Muscle layer of colon (tissue), 2 donors: ENCODE data around the gene POFUT2.

ENCODE experiments used
- H3K27ac ChIP-seq: one replicate; pipeline ENCODE4 v1.7.0; 2013; ENCODE audit warnings: low read depth, mild to moderate bottlenecking, low read length, moderate library complexity
- H3K27me3 ChIP-seq, 2 donors: one replicate each; pipeline ENCODE4 v1.7.0; 2013; ENCODE audit warnings: low read length in 2 of 2, mild to moderate bottlenecking in 2 of 2; ENCODE audit not compliant: insufficient read depth in 2 of 2, control insufficient read depth in 1 of 2
- H3K36me3 ChIP-seq: one replicate; pipeline ENCODE4 v1.7.0; 2013; ENCODE audit warnings: mild to moderate bottlenecking, low read length; ENCODE audit not compliant: insufficient read depth
- H3K4me1 ChIP-seq: one replicate; pipeline ENCODE4 v1.7.0; 2013; ENCODE audit warnings: mild to moderate bottlenecking, low read length; ENCODE audit not compliant: insufficient read depth
- H3K4me3 ChIP-seq, 2 donors: one replicate each; pipeline ENCODE4 v1.7.0; 2013; ENCODE audit warnings: low read length in 2 of 2, low read depth in 1 of 2, mild to moderate bottlenecking in 1 of 2, moderate library complexity in 1 of 2
- H3K9ac ChIP-seq: one replicate; pipeline ENCODE4 v1.7.0; 2013; ENCODE audit warnings: low read length
- H3K9me3 ChIP-seq: one replicate; pipeline ENCODE4 v1.7.0; 2013; ENCODE audit warnings: mild to moderate bottlenecking, low read length
- donor health status: abdominal sarcoma.
- donor health status: Adenocarcinoma of cecum.

The POFUT2 gene

GRCh38 chr21:45331531-45332147 is 43.9 kb upstream of the POFUT2 start:
- no peak overlapping the region for H3K9ac ChIP-seq
- no peaks in the 10 kb centered on the region for H3K27me3 ChIP-seq
- H3K4me1 ChIP-seq, result peaks cover 16% of the 10 kb centered on the region
- no peaks in the 10 kb centered on the region for H3K9me3 ChIP-seq
- H3K36me3 ChIP-seq, result no peaks in the 10 kb centered on the region
- H3K4me3 ChIP-seq, result no peak overlapping the region
- H3K27ac ChIP-seq, result no peak overlapping the region

DNA sequence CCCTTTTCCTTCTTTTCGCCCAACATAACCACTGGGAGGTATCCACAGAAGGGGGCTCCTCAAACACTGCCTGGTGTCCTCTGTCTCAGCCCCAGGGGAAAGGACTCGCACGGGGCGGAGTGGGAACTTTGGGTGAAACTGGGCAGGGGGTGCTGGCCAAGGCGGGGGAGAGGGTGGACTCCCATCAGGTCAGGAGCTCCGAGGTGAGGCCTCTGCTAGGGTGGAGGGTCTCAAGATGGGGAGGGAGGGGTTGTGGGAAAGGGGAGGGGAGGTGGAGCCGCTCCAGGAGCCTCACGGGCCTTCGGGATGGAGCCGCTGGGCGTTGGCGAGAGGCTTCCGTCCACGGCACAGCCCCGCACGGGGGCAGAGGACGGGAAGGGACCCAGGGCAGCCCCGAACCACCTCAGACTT is 43.2 kb upstream of the POFUT2 start:
- H3K9ac ChIP-seq, result no peak overlapping the region
- H3K27ac ChIP-seq, result peak overlapping the region; percentile 83
- no peaks in the 10 kb centered on the region for H3K9me3 ChIP-seq
- no peak overlapping the region for H3K4me3 ChIP-seq
- H3K27me3 ChIP-seq, result no peaks in the 10 kb centered on the region
- H3K4me1 ChIP-seq, result peaks cover 16% of the 10 kb centered on the region
- no peaks in the 10 kb centered on the region for H3K36me3 ChIP-seq

- no peaks in the 10 kb centered on the region for H3K9me3 ChIP-seq
- no peak overlapping the region for H3K9ac ChIP-seq
- H3K4me1 ChIP-seq, result peaks cover 16% of the 10 kb centered on the region
- peak overlapping the region; percentile 83 for H3K27ac ChIP-seq
- no peak overlapping the region for H3K4me3 ChIP-seq
- no peaks in the 10 kb centered on the region for H3K27me3 ChIP-seq
- H3K36me3 ChIP-seq, result no peaks in the 10 kb centered on the region
Observed at GRCh38 chr21:45330075-45330781, 42.5 kb upstream of the POFUT2 start.

- H3K27me3 ChIP-seq, result no peaks in the 10 kb centered on the region
- peak overlapping the region; percentile 83 for H3K27ac ChIP-seq
- H3K9ac ChIP-seq, result no peak overlapping the region
- H3K9me3 ChIP-seq, result no peaks in the 10 kb centered on the region
- no peaks in the 10 kb centered on the region for H3K36me3 ChIP-seq
- H3K4me1 ChIP-seq, result peaks cover 16% of the 10 kb centered on the region
- H3K4me3 ChIP-seq, result no peak overlapping the region
Observed at GRCh38 chr21:45329261-45330074, 41.8 kb upstream of the POFUT2 start.

DNA sequence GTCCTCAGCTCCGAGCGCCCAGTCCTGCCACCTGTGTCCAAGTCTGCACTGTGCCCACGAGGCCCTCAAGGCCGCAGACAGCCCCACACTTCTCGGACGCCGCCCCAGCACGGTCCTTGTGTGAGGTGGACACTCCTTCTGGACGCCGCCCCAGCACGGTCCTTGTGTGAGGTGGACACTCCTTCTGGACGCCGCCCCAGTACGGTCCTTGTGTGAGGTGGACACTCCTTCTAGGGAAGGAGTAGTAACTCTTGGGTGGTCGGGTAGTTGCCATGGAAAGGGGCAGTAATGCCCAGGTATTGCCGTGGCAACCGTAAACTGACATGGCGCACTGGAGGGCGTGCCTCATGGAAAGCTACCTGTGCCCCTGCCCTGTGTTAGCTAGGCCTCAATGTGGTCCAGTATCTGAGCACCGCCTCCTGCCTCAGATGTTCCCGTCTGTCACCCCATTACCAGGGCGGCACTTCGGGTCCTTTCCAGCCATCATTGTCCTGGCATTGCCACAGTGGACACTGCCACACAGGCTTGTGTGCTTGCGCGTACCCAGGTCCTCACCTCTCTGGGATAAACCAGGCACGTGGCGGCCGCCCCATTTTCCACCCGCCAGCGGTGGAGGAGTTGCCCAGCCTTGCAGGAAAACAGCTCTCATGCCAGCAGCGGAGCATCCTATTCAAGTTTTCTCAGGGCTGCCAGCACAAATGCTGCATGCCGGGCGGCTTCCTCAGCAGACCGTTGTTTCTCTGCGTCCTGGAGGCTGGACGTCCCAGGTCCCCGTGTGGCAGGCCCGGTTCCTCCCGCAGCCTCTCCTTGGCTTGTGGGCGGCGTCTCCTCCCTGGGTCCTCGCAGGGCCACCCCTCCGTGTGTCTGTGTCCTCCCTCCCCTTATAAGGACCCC is 40.8 kb upstream of the POFUT2 start:
- Histone ChIP-seq H3K4me3 (no peak overlapping the region), H3K36me3 (no peaks in the 10 kb centered on the region), H3K4me1 (peaks cover 16% of the 10 kb centered on the region), H3K27ac (no peak overlapping the region), H3K27me3 (no peaks in the 10 kb centered on the region), H3K9me3 (no peaks in the 10 kb centered on the region), H3K9ac (no peak overlapping the region)

DNA sequence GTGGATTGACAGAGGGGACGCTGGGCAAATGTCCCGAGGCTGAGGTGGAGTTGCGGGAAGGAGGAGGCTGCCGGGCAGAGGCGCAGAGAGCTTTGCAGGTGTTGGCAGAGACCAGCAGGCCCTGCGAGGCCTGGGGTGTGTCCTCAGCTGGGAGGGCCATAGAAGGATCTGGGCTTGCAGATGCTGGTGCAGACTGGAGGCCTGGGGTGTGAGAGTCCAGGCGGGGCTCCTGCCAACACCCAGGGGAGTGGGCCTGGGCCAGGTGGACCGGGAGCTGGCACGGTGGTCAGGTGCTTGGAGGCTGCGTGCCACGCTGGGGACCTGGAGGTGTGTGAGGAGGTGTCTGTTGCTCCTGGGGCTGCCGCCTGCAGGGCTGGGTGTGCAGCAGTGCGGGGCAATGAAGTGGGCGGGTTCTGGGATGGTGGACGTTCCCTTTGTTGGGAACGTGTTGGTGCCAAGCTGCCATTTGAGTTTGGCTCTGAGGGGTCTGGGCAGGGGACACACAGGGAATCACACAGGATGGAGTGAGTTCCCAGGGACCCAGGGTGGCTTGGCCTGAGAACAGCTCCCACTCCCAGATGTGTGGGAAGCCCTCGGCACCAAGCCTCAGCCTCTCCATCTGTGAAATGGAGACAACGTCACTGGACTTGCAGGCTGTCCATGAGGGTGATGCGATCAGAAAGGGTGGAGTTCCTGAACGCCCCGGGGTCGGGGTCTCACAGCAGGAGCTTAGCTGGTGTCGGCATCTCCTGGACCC is 39.9 kb upstream of the POFUT2 start:
- Histone ChIP-seq H3K27me3 (no peaks in the 10 kb centered on the region), H3K36me3 (no peaks in the 10 kb centered on the region), H3K9me3 (no peaks in the 10 kb centered on the region), H3K4me1 (peaks cover 16% of the 10 kb centered on the region), H3K9ac (no peak overlapping the region), H3K4me3 (no peak overlapping the region), H3K27ac (no peak overlapping the region)

DNA sequence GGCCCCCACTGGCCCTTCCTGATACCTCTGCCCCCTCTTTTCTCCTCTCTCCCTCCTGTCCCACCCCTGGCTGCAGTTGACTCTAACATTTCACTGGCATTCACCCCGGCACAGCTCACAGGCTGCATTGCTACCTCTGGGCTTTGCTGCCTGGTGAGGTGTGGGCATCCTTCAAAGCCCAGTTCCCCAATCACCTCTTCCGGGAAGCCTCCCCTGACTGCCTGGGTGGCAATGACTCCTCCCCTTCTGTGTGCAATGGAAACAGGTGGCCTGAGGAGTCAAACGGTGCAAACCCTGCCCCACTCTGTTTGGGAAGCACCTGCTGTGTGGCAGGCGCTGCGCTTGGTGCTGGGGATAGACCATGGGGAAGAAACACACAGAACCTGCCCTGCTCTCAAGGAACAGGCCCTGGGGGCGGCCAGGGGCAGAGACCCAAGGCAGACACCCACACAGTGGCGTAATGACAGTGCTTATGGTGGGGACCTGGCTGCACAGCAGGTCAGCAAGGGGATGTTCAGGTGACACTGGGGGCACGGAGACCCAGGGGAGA is 39.3 kb upstream of the POFUT2 start:
- no peak overlapping the region for H3K27ac ChIP-seq
- H3K36me3 ChIP-seq, result no peaks in the 10 kb centered on the region
- no peak overlapping the region for H3K4me3 ChIP-seq
- no peaks in the 10 kb centered on the region for H3K27me3 ChIP-seq
- H3K9me3 ChIP-seq, result no peaks in the 10 kb centered on the region
- peaks cover 16% of the 10 kb centered on the region for H3K4me1 ChIP-seq
- H3K9ac ChIP-seq, result no peak overlapping the region

- H3K9ac ChIP-seq, result no peak overlapping the region
- H3K27me3 ChIP-seq, result no peaks in the 10 kb centered on the region
- no peak overlapping the region for H3K4me3 ChIP-seq
- H3K4me1 ChIP-seq, result peaks cover 16% of the 10 kb centered on the region
- no peak overlapping the region for H3K27ac ChIP-seq
- H3K9me3 ChIP-seq, result no peaks in the 10 kb centered on the region
- no peaks in the 10 kb centered on the region for H3K36me3 ChIP-seq
Observed at GRCh38 chr21:45326169-45326851, 38.6 kb upstream of the POFUT2 start.

DNA sequence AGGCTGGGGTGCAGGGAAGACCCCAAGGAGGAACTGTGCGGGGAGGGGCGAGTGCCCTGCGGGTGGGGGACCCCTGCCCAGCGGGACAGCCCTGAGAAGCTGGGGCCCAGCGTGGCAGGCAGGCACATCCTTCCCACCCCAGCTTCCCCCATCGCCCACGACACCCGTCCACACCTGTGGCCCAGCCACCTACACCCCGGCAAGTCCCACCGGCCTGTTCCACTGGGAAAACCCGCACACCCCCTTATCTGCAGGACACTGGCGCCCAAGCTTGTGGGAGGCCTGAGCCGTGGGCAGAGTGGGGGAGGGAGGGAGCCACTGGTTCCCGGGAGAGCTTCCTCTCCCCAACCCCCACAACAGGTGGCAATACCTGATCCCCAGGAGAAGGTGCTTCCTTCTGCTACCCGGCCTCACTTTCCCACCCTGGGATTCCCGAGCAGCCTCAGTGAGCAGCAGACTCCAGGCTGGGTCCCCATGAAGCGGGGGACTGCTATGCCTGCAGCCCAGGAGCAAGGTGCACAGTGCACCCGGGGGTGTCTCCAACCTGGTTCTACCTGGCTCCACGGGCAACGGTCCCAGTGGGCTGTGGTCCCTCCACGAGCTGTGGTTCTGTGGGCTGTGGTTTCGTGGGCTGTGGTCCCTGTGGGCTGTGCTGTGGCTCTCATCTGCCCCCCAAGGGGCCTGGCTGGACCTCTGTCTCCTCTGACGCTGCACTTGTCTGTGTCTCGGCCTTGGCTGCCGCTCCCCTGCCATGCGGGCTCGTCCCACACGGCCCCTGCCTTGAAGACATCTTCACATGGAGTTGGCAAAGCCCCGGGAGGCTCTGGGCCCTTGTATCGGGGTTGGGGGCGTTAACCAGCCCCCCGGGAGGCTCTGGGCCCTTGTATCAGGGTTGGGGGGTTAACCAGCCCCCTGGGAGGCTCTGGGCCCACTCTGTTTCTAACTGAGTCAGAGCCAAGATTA is 37.8 kb upstream of the POFUT2 start:
- Histone ChIP-seq H3K36me3 (no peaks in the 10 kb centered on the region), H3K27ac (no peak overlapping the region), H3K4me1 (peaks cover 14% of the 10 kb centered on the region), H3K4me3 (no peak overlapping the region), H3K9me3 (no peaks in the 10 kb centered on the region), H3K9ac (no peak overlapping the region), H3K27me3 (no peaks in the 10 kb centered on the region)
